ENCODE results near the gene FAM53B. TPM values are rescaled to one million over a fixed set of nuclear protein-coding genes. Genes with fewer than 3 reads are reported as not detected.
A peak's percentile ranks its signal among the peaks of the same experiment; 100 is the strongest.

Gene FAM53B
- total RNA-seq, 4 donors from 2014 or later = 63.5 to 75.5 (median 67.3) TPM

DNA sequence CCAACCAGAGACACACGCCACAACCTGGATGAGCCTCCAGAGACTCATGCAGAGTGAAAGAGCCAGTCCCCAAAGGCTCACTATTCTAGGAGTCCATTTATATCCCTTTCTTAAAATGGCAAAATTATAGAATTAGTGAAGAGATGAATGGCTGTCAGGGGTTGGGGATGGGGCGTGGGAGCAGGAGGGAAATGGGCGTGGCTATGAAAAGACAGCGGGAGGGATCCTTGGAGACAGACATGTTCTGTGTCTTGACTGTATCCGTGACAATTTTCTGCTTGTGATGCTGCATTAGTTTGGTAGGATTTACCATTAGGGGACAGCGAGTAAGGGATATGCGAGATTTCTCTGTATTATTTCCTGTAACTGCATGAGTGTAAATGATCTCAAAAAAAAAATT lies 33.0 kb downstream of the FAM53B start:
- Histone ChIP-seq H3K36me3 (peaks cover 2% of the 10 kb centered on the region), H3K27ac (no peak overlapping the region), H3K9me3 (no peaks in the 10 kb centered on the region), H3K4me3 (no peak overlapping the region), H3K4me1 (peaks cover 68% of the 10 kb centered on the region), H3K27me3 (no peaks in the 10 kb centered on the region)
- WGBS = 72% methylated on average over 7 of the region's 7 CpGs
- no peak for TF ChIP-seq POLR2A (IDR thresholded peaks at IDR 0.05)
- no peak for TF ChIP-seq EP300 (IDR thresholded peaks at IDR 0.05)
- TF ChIP-seq, protein P1, sequence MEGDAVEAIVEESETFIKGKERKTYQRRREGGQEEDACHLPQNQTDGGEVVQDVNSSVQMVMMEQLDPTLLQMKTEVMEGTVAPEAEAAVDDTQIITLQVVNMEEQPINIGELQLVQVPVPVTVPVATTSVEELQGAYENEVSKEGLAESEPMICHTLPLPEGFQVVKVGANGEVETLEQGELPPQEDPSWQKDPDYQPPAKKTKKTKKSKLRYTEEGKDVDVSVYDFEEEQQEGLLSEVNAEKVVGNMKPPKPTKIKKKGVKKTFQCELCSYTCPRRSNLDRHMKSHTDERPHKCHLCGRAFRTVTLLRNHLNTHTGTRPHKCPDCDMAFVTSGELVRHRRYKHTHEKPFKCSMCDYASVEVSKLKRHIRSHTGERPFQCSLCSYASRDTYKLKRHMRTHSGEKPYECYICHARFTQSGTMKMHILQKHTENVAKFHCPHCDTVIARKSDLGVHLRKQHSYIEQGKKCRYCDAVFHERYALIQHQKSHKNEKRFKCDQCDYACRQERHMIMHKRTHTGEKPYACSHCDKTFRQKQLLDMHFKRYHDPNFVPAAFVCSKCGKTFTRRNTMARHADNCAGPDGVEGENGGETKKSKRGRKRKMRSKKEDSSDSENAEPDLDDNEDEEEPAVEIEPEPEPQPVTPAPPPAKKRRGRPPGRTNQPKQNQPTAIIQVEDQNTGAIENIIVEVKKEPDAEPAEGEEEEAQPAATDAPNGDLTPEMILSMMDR (IDR thresholded peaks at IDR 0.05) = no peak
- TF ChIP-seq POLR2AphosphoS5 (IDR thresholded peaks at IDR 0.05) = no peak
- DNase-seq (ENCODE audit: low spot score in 2 of 2) = no peak

DNA sequence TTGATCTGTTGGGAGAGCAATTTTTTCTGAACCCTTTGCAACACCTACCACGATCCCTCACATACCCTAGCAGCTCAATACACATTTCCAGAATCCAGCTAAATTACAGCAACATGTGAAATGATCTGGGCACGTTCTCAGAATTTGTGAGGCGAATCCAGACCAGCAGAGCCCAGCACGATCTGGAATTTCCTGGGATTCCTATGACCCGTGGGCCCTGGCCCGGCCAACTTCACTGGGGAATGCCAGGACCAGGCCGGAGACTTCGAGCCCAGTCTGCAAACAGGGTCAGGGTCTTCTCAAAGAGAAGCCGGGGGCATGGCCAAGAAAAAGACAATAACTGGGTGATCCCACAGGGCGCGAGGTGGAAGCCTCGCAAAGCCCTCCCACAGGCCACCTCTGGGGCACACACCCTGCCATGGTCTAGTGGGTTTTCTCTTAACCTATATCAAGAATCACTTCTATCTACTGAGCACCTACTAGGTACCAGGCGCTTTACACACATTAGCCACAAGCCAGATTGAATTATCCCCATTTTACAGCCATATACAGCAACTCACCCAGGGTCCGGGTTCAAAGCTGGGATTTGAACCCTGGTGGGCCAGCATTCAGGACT lies 33.8 kb downstream of the FAM53B start:
- Histone ChIP-seq H3K4me1 (peaks cover 70% of the 10 kb centered on the region), H3K27me3 (no peaks in the 10 kb centered on the region), H3K4me3 (no peak overlapping the region), H3K27ac (peak overlapping the region; percentile 61), H3K9me3 (no peaks in the 10 kb centered on the region), H3K36me3 (peaks cover 10% of the 10 kb centered on the region)
- WGBS = 66% methylated on average over 11 of the region's 14 CpGs
- no peak for DNase-seq (ENCODE audit: low spot score in 2 of 2)
- TF ChIP-seq POLR2AphosphoS5 (IDR thresholded peaks at IDR 0.05) (no peak), EP300 (IDR thresholded peaks at IDR 0.05) (no peak), POLR2A (IDR thresholded peaks at IDR 0.05) (no peak)
- TF ChIP-seq, protein P1 (IDR thresholded peaks at IDR 0.05) = no peak

DNA sequence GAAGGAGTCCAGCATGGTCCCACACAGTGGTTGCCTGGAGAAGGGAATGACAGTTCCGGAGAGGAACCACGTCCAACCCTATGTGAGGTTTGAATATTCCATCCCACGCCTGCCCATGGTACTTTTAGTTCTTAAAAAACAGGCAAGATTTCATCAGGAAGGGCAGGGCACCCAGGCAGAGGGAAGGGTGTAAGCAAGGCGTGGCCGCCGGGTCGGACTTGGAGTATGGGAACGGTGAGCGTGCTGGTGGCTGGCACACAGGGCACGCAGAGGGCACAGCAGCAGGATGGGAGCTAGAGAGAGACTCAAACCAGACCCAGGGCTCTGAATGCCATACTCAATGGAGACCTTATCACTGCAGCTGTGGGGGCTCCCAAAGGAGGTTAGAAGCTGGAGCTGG lies 34.3 kb downstream of the FAM53B start:
- peak in 2 of 3 donors; percentile 20 to 64 for TF ChIP-seq POLR2AphosphoS5 (IDR thresholded peaks at IDR 0.05)
- no peak for TF ChIP-seq POLR2A (IDR thresholded peaks at IDR 0.05)
- TF ChIP-seq, protein P1 (IDR thresholded peaks at IDR 0.05) = no peak
- no peak for TF ChIP-seq EP300 (IDR thresholded peaks at IDR 0.05)
- peaks cover 12% of the 10 kb centered on the region for H3K36me3 ChIP-seq
- H3K9me3 ChIP-seq = no peaks in the 10 kb centered on the region
- DNase-seq (ENCODE audit: low spot score in 2 of 2) = peak in 1 of 2 donors; percentile 80
- H3K27me3 ChIP-seq = no peaks in the 10 kb centered on the region
- H3K27ac ChIP-seq = peak overlapping the region; percentile 61
- H3K4me1 ChIP-seq = peaks cover 74% of the 10 kb centered on the region
- H3K4me3 ChIP-seq = no peak overlapping the region
- 45% methylated on average over 10 of the region's 10 CpGs for WGBS

DNA sequence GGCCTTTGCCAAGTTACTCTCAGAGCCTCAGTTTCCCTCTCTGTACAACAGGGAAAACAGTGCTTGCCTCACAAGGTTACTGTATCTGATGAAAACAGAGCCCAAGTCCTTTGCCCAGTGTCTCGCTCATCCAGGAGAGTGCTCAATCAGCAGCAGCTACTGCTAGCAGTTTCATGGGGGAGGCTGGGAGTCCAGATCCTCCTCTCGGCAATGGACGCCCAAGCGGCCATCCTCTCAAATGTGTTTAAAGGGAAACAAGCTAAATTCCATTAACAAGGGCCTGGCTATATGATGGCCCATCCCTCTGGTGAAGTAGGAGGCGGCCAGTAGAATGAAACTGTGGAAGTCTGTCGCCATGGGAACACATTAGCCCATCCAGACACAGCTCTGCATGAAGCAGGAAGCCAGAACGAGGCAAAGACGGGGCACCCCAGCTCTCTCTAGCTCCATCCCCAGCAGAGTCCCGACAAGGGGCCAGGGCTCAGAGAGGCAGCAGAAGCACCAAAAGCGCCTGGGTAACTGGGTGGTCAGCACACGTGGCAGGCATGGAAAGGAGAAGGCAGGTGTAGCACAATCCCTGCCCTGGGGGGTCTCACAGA lies 35.2 kb downstream of the FAM53B start:
- 75% methylated on average over 11 of the region's 11 CpGs for WGBS
- Histone ChIP-seq H3K36me3 (peaks cover 20% of the 10 kb centered on the region), H3K4me1 (peaks cover 78% of the 10 kb centered on the region), H3K27ac (peak overlapping the region; percentile 61), H3K9me3 (no peaks in the 10 kb centered on the region), H3K4me3 (no peak overlapping the region), H3K27me3 (no peaks in the 10 kb centered on the region)
- no peak for DNase-seq (ENCODE audit: low spot score in 2 of 2)
- TF ChIP-seq, protein P1 (IDR thresholded peaks at IDR 0.05) = no peak
- TF ChIP-seq POLR2A (IDR thresholded peaks at IDR 0.05) (no peak), POLR2AphosphoS5 (IDR thresholded peaks at IDR 0.05) (no peak), EP300 (IDR thresholded peaks at IDR 0.05) (no peak)

DNA sequence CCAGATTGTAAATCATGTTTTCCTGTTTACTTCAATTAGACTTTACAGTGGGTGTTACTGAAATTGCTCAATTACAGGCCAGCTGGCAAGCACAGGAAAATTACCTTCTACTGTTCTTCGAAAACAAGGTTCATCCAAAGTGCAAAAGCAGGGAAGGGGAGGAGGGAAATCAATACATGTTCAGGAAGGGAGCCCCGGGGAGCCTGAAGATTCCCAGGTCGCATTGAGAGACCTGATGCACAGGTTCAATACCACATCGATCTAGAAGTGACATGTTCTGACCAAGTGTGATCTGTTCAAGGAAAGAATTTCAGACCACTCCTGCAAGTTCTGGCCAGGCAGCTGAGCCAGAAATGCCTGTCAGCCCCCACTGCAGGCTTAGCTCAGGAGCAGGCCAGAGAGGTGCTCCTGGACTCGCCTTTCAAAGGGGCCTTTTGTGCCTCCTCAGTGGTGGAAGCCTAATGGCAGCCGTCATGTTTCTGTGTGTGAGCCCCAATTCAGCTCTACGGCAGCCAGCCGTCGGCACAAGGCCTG lies 35.9 kb downstream of the FAM53B start:
- no peaks in the 10 kb centered on the region for H3K9me3 ChIP-seq
- TF ChIP-seq POLR2A (IDR thresholded peaks at IDR 0.05) (no peak), POLR2AphosphoS5 (IDR thresholded peaks at IDR 0.05) (no peak), EP300 (IDR thresholded peaks at IDR 0.05) (no peak)
- TF ChIP-seq, protein P1 (IDR thresholded peaks at IDR 0.05) = no peak
- H3K27ac ChIP-seq = peak overlapping the region; percentile 61
- no peaks in the 10 kb centered on the region for H3K27me3 ChIP-seq
- no peak for DNase-seq (ENCODE audit: low spot score in 2 of 2)
- H3K4me3 ChIP-seq = no peak overlapping the region
- H3K36me3 ChIP-seq = peaks cover 27% of the 10 kb centered on the region
- 40% methylated on average over 4 of the region's 9 CpGs for WGBS
- peaks cover 80% of the 10 kb centered on the region for H3K4me1 ChIP-seq
